ENCODE data around the gene PCDHGB6.
"Not testable (repeated sequence)": the region's sequence is repeated elsewhere in the genome, so short reads cannot be mapped to it uniquely, and the experiment has no call there.

GRCh38 chr5:141375444-141376155 lies 32.2 kb upstream of the PCDHGB6 start:
- not testable (repeated sequence) for TF ChIP-seq POLR2A (IDR thresholded peaks at IDR 0.05)
- TF ChIP-seq CTCF (IDR thresholded peaks at IDR 0.05), result peak in 1 of 12 donors; percentile 9

Measured in heart left ventricle (tissue), 13 donors.